ENCODE data around the gene EPG5. TPM values are rescaled to one million over a fixed set of nuclear protein-coding genes. Genes with fewer than 3 reads are reported as not detected.

Gene EPG5
- total and polyA plus RNA-seq, 4 donors = 3.2 to 20.3 (median 11.1) TPM

DNA sequence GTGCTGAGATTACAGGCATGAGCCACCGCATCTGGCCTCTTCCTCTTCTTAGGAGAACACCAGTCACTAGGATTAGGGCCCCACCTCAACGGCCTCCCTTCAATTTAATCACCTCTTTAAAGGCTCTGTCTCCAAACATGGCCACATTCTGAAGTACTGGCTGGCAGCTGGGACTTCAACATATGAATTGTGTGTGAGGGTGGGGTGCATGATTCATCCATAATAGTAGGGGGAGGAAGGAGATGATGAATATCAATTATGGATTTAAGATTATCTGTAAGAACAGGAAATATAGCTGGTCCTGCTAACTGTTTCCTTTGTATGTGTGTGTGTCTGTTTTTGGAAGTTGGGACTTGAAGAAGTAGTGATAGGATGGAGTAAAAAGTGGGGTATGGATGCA is 14.7 kb upstream of the EPG5 start:
- no peak overlapping the region for H3K9ac ChIP-seq (ENCODE audit: low read depth in 1 of 2, low read length in 2 of 2)
- H3K27me3 ChIP-seq (ENCODE audit: control insufficient read depth in 4 of 4, insufficient read depth in 4 of 4, low read length in 3 of 4) = no peaks in the 10 kb centered on the region
- no peak for DNase-seq (ENCODE audit: low spot score)
- no peak overlapping the region for H3K27ac ChIP-seq (ENCODE audit: low read depth in 1 of 2, low read length in 2 of 2)
- TF ChIP-seq, protein P1, sequence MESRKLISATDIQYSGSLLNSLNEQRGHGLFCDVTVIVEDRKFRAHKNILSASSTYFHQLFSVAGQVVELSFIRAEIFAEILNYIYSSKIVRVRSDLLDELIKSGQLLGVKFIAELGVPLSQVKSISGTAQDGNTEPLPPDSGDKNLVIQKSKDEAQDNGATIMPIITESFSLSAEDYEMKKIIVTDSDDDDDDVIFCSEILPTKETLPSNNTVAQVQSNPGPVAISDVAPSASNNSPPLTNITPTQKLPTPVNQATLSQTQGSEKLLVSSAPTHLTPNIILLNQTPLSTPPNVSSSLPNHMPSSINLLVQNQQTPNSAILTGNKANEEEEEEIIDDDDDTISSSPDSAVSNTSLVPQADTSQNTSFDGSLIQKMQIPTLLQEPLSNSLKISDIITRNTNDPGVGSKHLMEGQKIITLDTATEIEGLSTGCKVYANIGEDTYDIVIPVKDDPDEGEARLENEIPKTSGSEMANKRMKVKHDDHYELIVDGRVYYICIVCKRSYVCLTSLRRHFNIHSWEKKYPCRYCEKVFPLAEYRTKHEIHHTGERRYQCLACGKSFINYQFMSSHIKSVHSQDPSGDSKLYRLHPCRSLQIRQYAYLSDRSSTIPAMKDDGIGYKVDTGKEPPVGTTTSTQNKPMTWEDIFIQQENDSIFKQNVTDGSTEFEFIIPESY (IDR thresholded peaks at IDR 0.05) = no peak
- TF ChIP-seq EGR1 (IDR thresholded peaks at IDR 0.05; ENCODE audit: low read depth in 2 of 2) = no peak
- TF ChIP-seq, protein P2, sequence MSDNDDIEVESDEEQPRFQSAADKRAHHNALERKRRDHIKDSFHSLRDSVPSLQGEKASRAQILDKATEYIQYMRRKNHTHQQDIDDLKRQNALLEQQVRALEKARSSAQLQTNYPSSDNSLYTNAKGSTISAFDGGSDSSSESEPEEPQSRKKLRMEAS (IDR thresholded peaks at IDR 0.05) = no peak
- no peaks in the 10 kb centered on the region for H3K4me1 ChIP-seq (ENCODE audit: control insufficient read depth in 4 of 4, insufficient read depth in 4 of 4, low read length in 3 of 4)
- no peaks in the 10 kb centered on the region for H3K9me3 ChIP-seq (ENCODE audit: control insufficient read depth in 4 of 4, low read length in 3 of 4)
- no peak overlapping the region for H3K4me3 ChIP-seq (ENCODE audit: low read depth in 1 of 3, low read length in 3 of 3)
- H3K36me3 ChIP-seq (ENCODE audit: control insufficient read depth in 4 of 4, insufficient read depth in 3 of 4, low read depth in 1 of 4, low read length in 3 of 4) = peaks cover 0 to 2% (median 0%) of the 10 kb centered on the region in 4 donors
- 82% methylated on average over 2 of the region's 2 CpGs for WGBS

DNA sequence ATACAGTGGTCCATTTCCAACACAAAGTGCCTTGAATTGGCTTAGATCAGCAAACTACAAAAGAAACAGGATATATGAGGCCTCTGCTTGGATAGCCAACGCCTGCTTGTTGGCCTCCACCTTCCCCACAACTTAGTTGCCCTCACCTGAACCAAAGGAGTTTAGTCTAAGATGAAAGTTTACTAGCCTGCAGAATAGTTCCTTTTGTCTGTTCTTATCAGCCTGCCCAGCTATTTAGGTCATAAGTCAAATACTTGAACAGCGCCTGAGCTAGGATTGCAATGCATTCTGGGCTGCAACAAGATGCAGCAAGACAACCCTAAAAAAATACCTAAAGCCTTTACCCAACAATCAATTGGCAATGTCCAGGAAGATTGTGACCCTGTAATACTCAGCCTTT is 13.1 kb upstream of the EPG5 start:
- H3K4me3 ChIP-seq (ENCODE audit: low read depth in 1 of 3, low read length in 3 of 3) = no peak overlapping the region
- H3K27me3 ChIP-seq (ENCODE audit: control insufficient read depth in 4 of 4, insufficient read depth in 4 of 4, low read length in 3 of 4) = no peaks in the 10 kb centered on the region
- H3K27ac ChIP-seq (ENCODE audit: low read depth in 1 of 2, low read length in 2 of 2) = no peak overlapping the region
- DNase-seq (ENCODE audit: low spot score) = no peak
- H3K9me3 ChIP-seq (ENCODE audit: control insufficient read depth in 4 of 4, low read length in 3 of 4) = no peaks in the 10 kb centered on the region
- H3K9ac ChIP-seq (ENCODE audit: low read depth in 1 of 2, low read length in 2 of 2) = no peak overlapping the region
- WGBS = 81% methylated on average over 2 of the region's 2 CpGs
- no peaks in the 10 kb centered on the region for H3K4me1 ChIP-seq (ENCODE audit: control insufficient read depth in 4 of 4, insufficient read depth in 4 of 4, low read length in 3 of 4)
- TF ChIP-seq, protein P3, sequence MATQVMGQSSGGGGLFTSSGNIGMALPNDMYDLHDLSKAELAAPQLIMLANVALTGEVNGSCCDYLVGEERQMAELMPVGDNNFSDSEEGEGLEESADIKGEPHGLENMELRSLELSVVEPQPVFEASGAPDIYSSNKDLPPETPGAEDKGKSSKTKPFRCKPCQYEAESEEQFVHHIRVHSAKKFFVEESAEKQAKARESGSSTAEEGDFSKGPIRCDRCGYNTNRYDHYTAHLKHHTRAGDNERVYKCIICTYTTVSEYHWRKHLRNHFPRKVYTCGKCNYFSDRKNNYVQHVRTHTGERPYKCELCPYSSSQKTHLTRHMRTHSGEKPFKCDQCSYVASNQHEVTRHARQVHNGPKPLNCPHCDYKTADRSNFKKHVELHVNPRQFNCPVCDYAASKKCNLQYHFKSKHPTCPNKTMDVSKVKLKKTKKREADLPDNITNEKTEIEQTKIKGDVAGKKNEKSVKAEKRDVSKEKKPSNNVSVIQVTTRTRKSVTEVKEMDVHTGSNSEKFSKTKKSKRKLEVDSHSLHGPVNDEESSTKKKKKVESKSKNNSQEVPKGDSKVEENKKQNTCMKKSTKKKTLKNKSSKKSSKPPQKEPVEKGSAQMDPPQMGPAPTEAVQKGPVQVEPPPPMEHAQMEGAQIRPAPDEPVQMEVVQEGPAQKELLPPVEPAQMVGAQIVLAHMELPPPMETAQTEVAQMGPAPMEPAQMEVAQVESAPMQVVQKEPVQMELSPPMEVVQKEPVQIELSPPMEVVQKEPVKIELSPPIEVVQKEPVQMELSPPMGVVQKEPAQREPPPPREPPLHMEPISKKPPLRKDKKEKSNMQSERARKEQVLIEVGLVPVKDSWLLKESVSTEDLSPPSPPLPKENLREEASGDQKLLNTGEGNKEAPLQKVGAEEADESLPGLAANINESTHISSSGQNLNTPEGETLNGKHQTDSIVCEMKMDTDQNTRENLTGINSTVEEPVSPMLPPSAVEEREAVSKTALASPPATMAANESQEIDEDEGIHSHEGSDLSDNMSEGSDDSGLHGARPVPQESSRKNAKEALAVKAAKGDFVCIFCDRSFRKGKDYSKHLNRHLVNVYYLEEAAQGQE (IDR thresholded peaks at IDR 0.05) = no peak
- TF ChIP-seq RXRA (IDR thresholded peaks at IDR 0.05) (no peak), EGR1 (IDR thresholded peaks at IDR 0.05; ENCODE audit: low read depth in 2 of 2) (no peak), FOXA2 (IDR thresholded peaks at IDR 0.05) (no peak), RAD21 (IDR thresholded peaks at IDR 0.05) (no peak), YY1 (IDR thresholded peaks at IDR 0.05) (no peak), TAF1 (conservative IDR thresholded peaks at IDR 0.05) (no peak), FOXA1 (IDR thresholded peaks at IDR 0.05) (no peak), HNF4G (IDR thresholded peaks at IDR 0.05) (no peak), SP1 (IDR thresholded peaks at IDR 0.05) (no peak), HNF4A (conservative IDR thresholded peaks at IDR 0.05) (no peak), NR2F2 (IDR thresholded peaks at IDR 0.05) (no peak), GABPA (IDR thresholded peaks at IDR 0.05 in 1 of 2, conservative IDR thresholded peaks at IDR 0.05 in 1 of 2) (no peak), JUND (IDR thresholded peaks at IDR 0.05) (no peak)
- TF ChIP-seq, protein P4, sequence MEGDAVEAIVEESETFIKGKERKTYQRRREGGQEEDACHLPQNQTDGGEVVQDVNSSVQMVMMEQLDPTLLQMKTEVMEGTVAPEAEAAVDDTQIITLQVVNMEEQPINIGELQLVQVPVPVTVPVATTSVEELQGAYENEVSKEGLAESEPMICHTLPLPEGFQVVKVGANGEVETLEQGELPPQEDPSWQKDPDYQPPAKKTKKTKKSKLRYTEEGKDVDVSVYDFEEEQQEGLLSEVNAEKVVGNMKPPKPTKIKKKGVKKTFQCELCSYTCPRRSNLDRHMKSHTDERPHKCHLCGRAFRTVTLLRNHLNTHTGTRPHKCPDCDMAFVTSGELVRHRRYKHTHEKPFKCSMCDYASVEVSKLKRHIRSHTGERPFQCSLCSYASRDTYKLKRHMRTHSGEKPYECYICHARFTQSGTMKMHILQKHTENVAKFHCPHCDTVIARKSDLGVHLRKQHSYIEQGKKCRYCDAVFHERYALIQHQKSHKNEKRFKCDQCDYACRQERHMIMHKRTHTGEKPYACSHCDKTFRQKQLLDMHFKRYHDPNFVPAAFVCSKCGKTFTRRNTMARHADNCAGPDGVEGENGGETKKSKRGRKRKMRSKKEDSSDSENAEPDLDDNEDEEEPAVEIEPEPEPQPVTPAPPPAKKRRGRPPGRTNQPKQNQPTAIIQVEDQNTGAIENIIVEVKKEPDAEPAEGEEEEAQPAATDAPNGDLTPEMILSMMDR (IDR thresholded peaks at IDR 0.05; ENCODE audit: low read depth, low read length, missing input control) = no peak
- TF ChIP-seq, protein P1 (IDR thresholded peaks at IDR 0.05) = no peak
- TF ChIP-seq, protein P2 (IDR thresholded peaks at IDR 0.05) = no peak
- TF ChIP-seq, protein P5, sequence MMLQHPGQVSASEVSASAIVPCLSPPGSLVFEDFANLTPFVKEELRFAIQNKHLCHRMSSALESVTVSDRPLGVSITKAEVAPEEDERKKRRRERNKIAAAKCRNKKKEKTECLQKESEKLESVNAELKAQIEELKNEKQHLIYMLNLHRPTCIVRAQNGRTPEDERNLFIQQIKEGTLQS (IDR thresholded peaks at IDR 0.05) = no peak
- peaks cover 0 to 2% (median 0%) of the 10 kb centered on the region in 4 donors for H3K36me3 ChIP-seq (ENCODE audit: control insufficient read depth in 4 of 4, insufficient read depth in 3 of 4, low read depth in 1 of 4, low read length in 3 of 4)
